Measurements from ENCODE around the gene BTG4. TPM values are rescaled to one million over a fixed set of nuclear protein-coding genes. Genes with fewer than 3 reads are reported as not detected.

BTG4 gene
- total and polyA plus RNA-seq, 9 of the 15 experiments (the other 6 are each of a cell fraction or from before 2014, with no cell fraction given) = not detected

DNA sequence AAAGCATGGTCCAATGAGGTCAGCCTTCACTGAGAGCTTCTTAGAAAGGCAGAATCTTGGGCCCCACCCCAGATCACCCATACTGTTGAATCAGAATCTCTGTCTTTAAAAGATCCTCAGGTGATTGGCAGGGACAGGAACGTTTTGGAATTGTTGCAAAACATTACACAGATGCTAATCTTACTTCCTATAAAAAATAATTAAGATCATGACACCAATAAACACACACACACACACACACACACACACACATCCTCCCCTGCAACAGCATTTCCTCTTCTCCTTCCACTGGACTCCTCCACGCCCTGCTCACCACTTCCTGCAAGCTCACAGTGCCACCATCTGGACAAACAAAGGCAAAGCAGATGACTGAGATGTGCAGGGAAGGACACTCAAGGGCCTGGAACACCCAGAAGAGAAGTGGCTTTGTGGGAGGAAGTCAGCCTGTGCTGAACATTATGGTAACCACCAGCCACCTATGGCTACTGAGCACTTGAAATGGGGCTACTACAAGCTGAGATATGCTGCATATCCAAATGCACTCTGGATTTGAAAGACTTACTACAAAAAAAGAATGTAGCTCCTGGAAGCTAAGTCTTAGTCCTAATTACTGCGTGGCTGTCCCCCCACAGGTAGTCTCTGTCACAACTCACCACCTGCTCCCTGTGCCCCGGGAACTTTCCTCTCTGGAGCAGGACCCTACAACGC, 65.6 kb downstream of the BTG4 start (continued):
- TF ChIP-seq, protein P1, sequence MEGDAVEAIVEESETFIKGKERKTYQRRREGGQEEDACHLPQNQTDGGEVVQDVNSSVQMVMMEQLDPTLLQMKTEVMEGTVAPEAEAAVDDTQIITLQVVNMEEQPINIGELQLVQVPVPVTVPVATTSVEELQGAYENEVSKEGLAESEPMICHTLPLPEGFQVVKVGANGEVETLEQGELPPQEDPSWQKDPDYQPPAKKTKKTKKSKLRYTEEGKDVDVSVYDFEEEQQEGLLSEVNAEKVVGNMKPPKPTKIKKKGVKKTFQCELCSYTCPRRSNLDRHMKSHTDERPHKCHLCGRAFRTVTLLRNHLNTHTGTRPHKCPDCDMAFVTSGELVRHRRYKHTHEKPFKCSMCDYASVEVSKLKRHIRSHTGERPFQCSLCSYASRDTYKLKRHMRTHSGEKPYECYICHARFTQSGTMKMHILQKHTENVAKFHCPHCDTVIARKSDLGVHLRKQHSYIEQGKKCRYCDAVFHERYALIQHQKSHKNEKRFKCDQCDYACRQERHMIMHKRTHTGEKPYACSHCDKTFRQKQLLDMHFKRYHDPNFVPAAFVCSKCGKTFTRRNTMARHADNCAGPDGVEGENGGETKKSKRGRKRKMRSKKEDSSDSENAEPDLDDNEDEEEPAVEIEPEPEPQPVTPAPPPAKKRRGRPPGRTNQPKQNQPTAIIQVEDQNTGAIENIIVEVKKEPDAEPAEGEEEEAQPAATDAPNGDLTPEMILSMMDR (IDR thresholded peaks at IDR 0.05 in 2 of 3, conservative IDR thresholded peaks at IDR 0.05 in 1 of 3; ENCODE audit: insufficient read depth in 2 of 3, low read depth in 1 of 3, low read length in 3 of 3) = peak; percentile 86 to 89 (median 89)
- TF ChIP-seq, protein P2, sequence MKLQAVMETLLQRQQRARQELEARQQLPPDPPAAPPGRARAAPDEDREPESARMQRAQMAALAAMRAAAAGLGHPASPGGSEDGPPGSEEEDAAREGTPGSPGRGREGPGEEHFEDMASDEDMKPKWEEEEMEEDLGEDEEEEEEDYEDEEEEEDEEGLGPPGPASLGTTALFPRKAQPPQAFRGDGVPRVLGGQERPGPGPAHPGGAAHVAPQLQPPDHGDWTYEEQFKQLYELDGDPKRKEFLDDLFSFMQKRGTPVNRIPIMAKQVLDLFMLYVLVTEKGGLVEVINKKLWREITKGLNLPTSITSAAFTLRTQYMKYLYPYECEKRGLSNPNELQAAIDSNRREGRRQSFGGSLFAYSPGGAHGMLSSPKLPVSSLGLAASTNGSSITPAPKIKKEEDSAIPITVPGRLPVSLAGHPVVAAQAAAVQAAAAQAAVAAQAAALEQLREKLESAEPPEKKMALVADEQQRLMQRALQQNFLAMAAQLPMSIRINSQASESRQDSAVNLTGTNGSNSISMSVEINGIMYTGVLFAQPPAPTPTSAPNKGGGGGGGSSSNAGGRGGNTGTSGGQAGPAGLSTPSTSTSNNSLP (IDR thresholded peaks at IDR 0.05; ENCODE audit: borderline replicate concordance, low read depth, low read length) = 0 out of 2 replicates have a peak, but pooled peaks have one; percentile 31
- TF ChIP-seq ZC3H8 (IDR thresholded peaks at IDR 0.05) = no peak
- TF ChIP-seq, protein P3, sequence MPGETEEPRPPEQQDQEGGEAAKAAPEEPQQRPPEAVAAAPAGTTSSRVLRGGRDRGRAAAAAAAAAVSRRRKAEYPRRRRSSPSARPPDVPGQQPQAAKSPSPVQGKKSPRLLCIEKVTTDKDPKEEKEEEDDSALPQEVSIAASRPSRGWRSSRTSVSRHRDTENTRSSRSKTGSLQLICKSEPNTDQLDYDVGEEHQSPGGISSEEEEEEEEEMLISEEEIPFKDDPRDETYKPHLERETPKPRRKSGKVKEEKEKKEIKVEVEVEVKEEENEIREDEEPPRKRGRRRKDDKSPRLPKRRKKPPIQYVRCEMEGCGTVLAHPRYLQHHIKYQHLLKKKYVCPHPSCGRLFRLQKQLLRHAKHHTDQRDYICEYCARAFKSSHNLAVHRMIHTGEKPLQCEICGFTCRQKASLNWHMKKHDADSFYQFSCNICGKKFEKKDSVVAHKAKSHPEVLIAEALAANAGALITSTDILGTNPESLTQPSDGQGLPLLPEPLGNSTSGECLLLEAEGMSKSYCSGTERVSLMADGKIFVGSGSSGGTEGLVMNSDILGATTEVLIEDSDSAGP (CRISPR knock-in tag; IDR thresholded peaks at IDR 0.05) = no peak
- TF ChIP-seq HMG20B (CRISPR knock-in tag; IDR thresholded peaks at IDR 0.05) = no peak
- no peak for TF ChIP-seq HDAC3 (IDR thresholded peaks at IDR 0.05; ENCODE audit: borderline replicate concordance, partially characterized antibody)
- no peak for TF ChIP-seq JUN (IDR thresholded peaks at IDR 0.05; ENCODE audit: borderline replicate concordance, low read depth, low read length)
- TF ChIP-seq JUN (CRISPR knock-in tag; IDR thresholded peaks at IDR 0.05; ENCODE audit: borderline replicate concordance) = no peak
- TF ChIP-seq, protein P4, sequence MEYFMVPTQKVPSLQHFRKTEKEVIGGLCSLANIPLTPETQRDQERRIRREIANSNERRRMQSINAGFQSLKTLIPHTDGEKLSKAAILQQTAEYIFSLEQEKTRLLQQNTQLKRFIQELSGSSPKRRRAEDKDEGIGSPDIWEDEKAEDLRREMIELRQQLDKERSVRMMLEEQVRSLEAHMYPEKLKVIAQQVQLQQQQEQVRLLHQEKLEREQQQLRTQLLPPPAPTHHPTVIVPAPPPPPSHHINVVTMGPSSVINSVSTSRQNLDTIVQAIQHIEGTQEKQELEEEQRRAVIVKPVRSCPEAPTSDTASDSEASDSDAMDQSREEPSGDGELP (CRISPR knock-in tag; IDR thresholded peaks at IDR 0.05; ENCODE audit: borderline replicate concordance) = peak; percentile 36; the same call in 1 of the 2 replicates
- TF ChIP-seq, protein P5, sequence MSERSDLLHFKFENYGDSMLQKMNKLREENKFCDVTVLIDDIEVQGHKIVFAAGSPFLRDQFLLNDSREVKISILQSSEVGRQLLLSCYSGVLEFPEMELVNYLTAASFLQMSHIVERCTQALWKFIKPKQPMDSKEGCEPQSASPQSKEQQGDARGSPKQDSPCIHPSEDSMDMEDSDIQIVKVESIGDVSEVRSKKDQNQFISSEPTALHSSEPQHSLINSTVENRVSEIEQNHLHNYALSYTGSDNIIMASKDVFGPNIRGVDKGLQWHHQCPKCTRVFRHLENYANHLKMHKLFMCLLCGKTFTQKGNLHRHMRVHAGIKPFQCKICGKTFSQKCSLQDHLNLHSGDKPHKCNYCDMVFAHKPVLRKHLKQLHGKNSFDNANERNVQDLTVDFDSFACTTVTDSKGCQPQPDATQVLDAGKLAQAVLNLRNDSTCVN (CRISPR knock-in tag; IDR thresholded peaks at IDR 0.05) = peak; percentile 81; the same call in 1 of the 2 replicates
- peak; percentile 59 for TF ChIP-seq ELF1 (tag; IDR thresholded peaks at IDR 0.05)
- TF ChIP-seq SMARCC2 (IDR thresholded peaks at IDR 0.05; ENCODE audit: low read depth) = no peak
- peak; percentile 91 to 92 for TF ChIP-seq RAD21 (CRISPR knock-in tag; conservative IDR thresholded peaks at IDR 0.05 in 1 of 2, IDR thresholded peaks at IDR 0.05 in 1 of 2)
- TF ChIP-seq, protein P6, sequence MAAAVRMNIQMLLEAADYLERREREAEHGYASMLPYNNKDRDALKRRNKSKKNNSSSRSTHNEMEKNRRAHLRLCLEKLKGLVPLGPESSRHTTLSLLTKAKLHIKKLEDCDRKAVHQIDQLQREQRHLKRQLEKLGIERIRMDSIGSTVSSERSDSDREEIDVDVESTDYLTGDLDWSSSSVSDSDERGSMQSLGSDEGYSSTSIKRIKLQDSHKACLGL (CRISPR knock-in tag; IDR thresholded peaks at IDR 0.05; ENCODE audit: borderline replicate concordance, poor library complexity, severe bottlenecking) = no peak
- TF ChIP-seq, protein P7, sequence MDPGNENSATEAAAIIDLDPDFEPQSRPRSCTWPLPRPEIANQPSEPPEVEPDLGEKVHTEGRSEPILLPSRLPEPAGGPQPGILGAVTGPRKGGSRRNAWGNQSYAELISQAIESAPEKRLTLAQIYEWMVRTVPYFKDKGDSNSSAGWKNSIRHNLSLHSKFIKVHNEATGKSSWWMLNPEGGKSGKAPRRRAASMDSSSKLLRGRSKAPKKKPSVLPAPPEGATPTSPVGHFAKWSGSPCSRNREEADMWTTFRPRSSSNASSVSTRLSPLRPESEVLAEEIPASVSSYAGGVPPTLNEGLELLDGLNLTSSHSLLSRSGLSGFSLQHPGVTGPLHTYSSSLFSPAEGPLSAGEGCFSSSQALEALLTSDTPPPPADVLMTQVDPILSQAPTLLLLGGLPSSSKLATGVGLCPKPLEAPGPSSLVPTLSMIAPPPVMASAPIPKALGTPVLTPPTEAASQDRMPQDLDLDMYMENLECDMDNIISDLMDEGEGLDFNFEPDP (CRISPR knock-in tag; IDR thresholded peaks at IDR 0.05) = no peak
- TF ChIP-seq HDAC2 (IDR thresholded peaks at IDR 0.05) = no peak

All from K562 (cell line).